ENCODE results near the gene CTPS2.

GRCh38 chrX:16756724-16757123 is 44.3 kb upstream of the CTPS2 start:
- no peak for TF ChIP-seq CTCF (IDR thresholded peaks at IDR 0.05)
- no peak for TF ChIP-seq TCF7L2 (IDR thresholded peaks at IDR 0.05; ENCODE audit: low read depth, low read length)
- TF ChIP-seq POLR2AphosphoS5 (IDR thresholded peaks at IDR 0.05; ENCODE audit: low read depth, low read length): no peak
- TF ChIP-seq REST (IDR thresholded peaks at IDR 0.05; ENCODE audit: insufficient read depth in 1 of 2, low read depth in 2 of 2, low read length in 1 of 2): no peak
- TF ChIP-seq SIN3A (IDR thresholded peaks at IDR 0.05; ENCODE audit: borderline replicate concordance, insufficient read depth, low read depth, low read length): no peak

Measured in Panc1 (cell line).